Panc1 (cell line): ENCODE results near the gene PYM1.
"Not testable (repeated sequence)": the region's sequence is repeated elsewhere in the genome, so short reads cannot be mapped to it uniquely, and the experiment has no call there.

ENCODE experiments used
- POLR2AphosphoS5 ChIP-seq: IDR thresholded peaks from 2 replicates; pipeline ENCODE4 v1.6.1; 2012; ENCODE audit warnings: mild to moderate bottlenecking, low read depth, low read length, moderate library complexity
- SIN3A ChIP-seq: IDR thresholded peaks from 2 replicates; pipeline ENCODE4 v1.6.1; 2012; ENCODE audit warnings: low read depth, mild to moderate bottlenecking, low read length, moderate library complexity, borderline replicate concordance; ENCODE audit not compliant: insufficient read depth
- TCF7L2 ChIP-seq: IDR thresholded peaks from 2 replicates; pipeline ENCODE4 v1.6.1; 2011; ENCODE audit warnings: mild to moderate bottlenecking, low read depth, low read length, inconsistent platforms
- TF ChIP-seq, protein P1 (sequence below): fragments of 450-650 bp; IDR thresholded peaks from 2 replicates; pipeline ENCODE4 v1.5.1; 2017; ENCODE audit warnings: mild to moderate bottlenecking
- TF ChIP-seq, protein P2 (sequence below), 2 experiments: IDR thresholded peaks; 2 replicates each; pipeline ENCODE4 v1.6.1; 2011 to 2012; ENCODE audit warnings: low read depth in 2 of 2, control low read depth in 1 of 2, low read length in 1 of 2, mild to moderate bottlenecking in 1 of 2, moderate library complexity in 1 of 2; ENCODE audit not compliant: insufficient read depth in 1 of 2

DNA sequence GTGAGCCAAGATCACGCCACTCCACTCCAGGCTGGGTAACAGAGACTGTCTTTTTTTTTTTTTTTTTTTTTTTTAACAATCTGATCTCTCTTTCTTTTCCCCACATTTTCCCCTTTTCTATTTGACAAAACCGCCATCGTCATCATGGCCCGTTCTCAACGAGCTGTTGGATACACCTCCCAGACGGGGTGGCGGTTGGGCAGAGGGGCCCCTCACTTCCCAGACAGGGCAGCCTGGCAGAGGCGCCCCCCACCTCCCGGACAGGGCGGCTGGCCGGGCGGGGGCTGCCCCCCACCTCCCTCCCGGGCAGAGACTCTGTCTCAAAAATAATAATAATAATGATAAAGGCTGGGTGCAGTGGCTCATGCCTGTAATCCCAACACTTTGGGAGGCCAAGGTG, 64.8 kb downstream of the PYM1 start:
- TF ChIP-seq POLR2AphosphoS5, SIN3A, TCF7L2: not testable (repeated sequence)
- TF ChIP-seq, protein P1, sequence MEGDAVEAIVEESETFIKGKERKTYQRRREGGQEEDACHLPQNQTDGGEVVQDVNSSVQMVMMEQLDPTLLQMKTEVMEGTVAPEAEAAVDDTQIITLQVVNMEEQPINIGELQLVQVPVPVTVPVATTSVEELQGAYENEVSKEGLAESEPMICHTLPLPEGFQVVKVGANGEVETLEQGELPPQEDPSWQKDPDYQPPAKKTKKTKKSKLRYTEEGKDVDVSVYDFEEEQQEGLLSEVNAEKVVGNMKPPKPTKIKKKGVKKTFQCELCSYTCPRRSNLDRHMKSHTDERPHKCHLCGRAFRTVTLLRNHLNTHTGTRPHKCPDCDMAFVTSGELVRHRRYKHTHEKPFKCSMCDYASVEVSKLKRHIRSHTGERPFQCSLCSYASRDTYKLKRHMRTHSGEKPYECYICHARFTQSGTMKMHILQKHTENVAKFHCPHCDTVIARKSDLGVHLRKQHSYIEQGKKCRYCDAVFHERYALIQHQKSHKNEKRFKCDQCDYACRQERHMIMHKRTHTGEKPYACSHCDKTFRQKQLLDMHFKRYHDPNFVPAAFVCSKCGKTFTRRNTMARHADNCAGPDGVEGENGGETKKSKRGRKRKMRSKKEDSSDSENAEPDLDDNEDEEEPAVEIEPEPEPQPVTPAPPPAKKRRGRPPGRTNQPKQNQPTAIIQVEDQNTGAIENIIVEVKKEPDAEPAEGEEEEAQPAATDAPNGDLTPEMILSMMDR: not testable (repeated sequence)
- TF ChIP-seq, protein P2, sequence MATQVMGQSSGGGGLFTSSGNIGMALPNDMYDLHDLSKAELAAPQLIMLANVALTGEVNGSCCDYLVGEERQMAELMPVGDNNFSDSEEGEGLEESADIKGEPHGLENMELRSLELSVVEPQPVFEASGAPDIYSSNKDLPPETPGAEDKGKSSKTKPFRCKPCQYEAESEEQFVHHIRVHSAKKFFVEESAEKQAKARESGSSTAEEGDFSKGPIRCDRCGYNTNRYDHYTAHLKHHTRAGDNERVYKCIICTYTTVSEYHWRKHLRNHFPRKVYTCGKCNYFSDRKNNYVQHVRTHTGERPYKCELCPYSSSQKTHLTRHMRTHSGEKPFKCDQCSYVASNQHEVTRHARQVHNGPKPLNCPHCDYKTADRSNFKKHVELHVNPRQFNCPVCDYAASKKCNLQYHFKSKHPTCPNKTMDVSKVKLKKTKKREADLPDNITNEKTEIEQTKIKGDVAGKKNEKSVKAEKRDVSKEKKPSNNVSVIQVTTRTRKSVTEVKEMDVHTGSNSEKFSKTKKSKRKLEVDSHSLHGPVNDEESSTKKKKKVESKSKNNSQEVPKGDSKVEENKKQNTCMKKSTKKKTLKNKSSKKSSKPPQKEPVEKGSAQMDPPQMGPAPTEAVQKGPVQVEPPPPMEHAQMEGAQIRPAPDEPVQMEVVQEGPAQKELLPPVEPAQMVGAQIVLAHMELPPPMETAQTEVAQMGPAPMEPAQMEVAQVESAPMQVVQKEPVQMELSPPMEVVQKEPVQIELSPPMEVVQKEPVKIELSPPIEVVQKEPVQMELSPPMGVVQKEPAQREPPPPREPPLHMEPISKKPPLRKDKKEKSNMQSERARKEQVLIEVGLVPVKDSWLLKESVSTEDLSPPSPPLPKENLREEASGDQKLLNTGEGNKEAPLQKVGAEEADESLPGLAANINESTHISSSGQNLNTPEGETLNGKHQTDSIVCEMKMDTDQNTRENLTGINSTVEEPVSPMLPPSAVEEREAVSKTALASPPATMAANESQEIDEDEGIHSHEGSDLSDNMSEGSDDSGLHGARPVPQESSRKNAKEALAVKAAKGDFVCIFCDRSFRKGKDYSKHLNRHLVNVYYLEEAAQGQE (IDR thresholded peaks at IDR 0.05; ENCODE audit: insufficient read depth in 1 of 2, low read depth in 2 of 2, low read length in 1 of 2): not testable (repeated sequence)
